K562 (cell line): ENCODE measurements around the gene GNAT1. TPM values are rescaled to one million over a fixed set of nuclear protein-coding genes. Genes with fewer than 3 reads are reported as not detected.

Source experiments
- ATAC-seq: fragments of 200-7000 bp; cut with Tn5 transposase; 3 replicates; pipeline ENCODE4 v1.9.1; 2020; ENCODE audit warnings: moderate library complexity
- BruUV-seq: library from RNA; stranded (reverse); fragments of 400-500 nt; replicated peaks from 2 replicates; lab custom pipeline; 2021; lab: Mats Ljungman, UMichigan
- CTCF ChIA-PET: fragments of 300-600 bp; formaldehyde crosslinking; extraction: SDS; loops from one replicate; lab custom pipeline; 2021; ENCODE audit warnings: low intra/inter-chr PET ratio; lab: Yijun Ruan, JAX
- POLR2A ChIA-PET: fragments of 300-600, 350-650 bp; sonication (Branson Sonifier 250); formaldehyde crosslinking; extraction: SDS; loops from one replicate; lab custom pipeline; 2021; ENCODE audit warnings: antibody characterized with exemption, inconsistent platforms; lab: Yijun Ruan, JAX
- DNase-seq, 4 experiments: peaks; one replicate each; pipeline versions ENCODE4 v3.0.0 to v3.0.0-alpha.2; 2011 to 2018; ENCODE audit warnings: low spot score in 3 of 4, mixed read lengths in 3 of 4; ENCODE audit errors: extremely low read depth in 1 of 4
- FAIRE-seq: peaks from 2 replicates; lab custom pipeline; 2011; peaks lifted over from hg19 to GRCh38; lab: Jason Lieb, UNC
- H2AFZ ChIP-seq: 2 replicates; pipeline ENCODE4 v1.6.0; 2011; ENCODE audit warnings: low read depth, low read length, control low read depth, inconsistent platforms
- H3K27ac ChIP-seq: fragments of 200-600 bp; 3 replicates; pipeline ENCODE4 v1.8.0; 2011; ENCODE audit warnings: low read depth, mild to moderate bottlenecking, control low read depth, inconsistent platforms, low read length, moderate library complexity, mixed read lengths; ENCODE audit errors: extremely low read depth
- H3K27me3 ChIP-seq, 2 experiments: fragments of 300-600 bp in 1 of 2; 2 replicates in 1 of 2; 3 replicates in 1 of 2; pipeline versions ENCODE4 v1.6.0 to v1.8.0; 2011; ENCODE audit warnings: inconsistent platforms in 2 of 2, low read length in 2 of 2, mild to moderate bottlenecking in 1 of 2, mixed read lengths in 1 of 2, moderate library complexity in 1 of 2; ENCODE audit not compliant: control insufficient read depth in 2 of 2, insufficient read depth in 2 of 2
- H3K36me3 ChIP-seq: fragments of 300-600 bp; 3 replicates; pipeline ENCODE4 v1.8.0; 2011; ENCODE audit warnings: mild to moderate bottlenecking, low read length, inconsistent platforms; ENCODE audit not compliant: control insufficient read depth, insufficient read depth
- H3K4me1 ChIP-seq, 2 experiments: fragments of 200-600 bp in 1 of 2; replicated peaks in 1 of 2; 2 replicates in 1 of 2; 3 replicates in 1 of 2; pipeline versions ENCODE4 v1.5.1 to v1.8.0; 2011; ENCODE audit warnings: inconsistent platforms in 2 of 2, low read length in 2 of 2, mild to moderate bottlenecking in 1 of 2, mixed read lengths in 1 of 2, moderate library complexity in 1 of 2; ENCODE audit not compliant: control insufficient read depth in 2 of 2, insufficient read depth in 2 of 2
- H3K4me2 ChIP-seq: 2 replicates; pipeline ENCODE4 v1.6.1; 2011; ENCODE audit warnings: low read length, control low read depth, inconsistent platforms, mixed read lengths; ENCODE audit not compliant: insufficient read depth
- H3K4me3 ChIP-seq: fragments of 200-600 bp; sonication (generic), shearing (Covaris generic); 2 replicates; pipeline ENCODE4 v1.5.1; 2016; ENCODE audit warnings: control low read depth, inconsistent platforms
- H3K79me2 ChIP-seq: fragments of 200-600 bp; 3 replicates; pipeline ENCODE4 v1.8.0; 2011; ENCODE audit warnings: low read length, inconsistent platforms; ENCODE audit not compliant: control insufficient read depth, insufficient read depth
- H3K9ac ChIP-seq, 2 experiments: 2 replicates each; pipeline versions ENCODE4 v1.6.0 to v1.6.1; 2011; ENCODE audit warnings: low read depth in 2 of 2, low read length in 2 of 2, control low read depth in 1 of 2, inconsistent platforms in 1 of 2, mild to moderate bottlenecking in 1 of 2, mixed read lengths in 1 of 2; ENCODE audit not compliant: insufficient read depth in 1 of 2
- H3K9me1 ChIP-seq: one replicate; pipeline ENCODE4 v1.6.0; 2011; ENCODE audit warnings: inconsistent platforms, mild to moderate bottlenecking, low read length, moderate library complexity; ENCODE audit not compliant: control insufficient read depth, insufficient read depth
- H3K9me3 ChIP-seq: replicated peaks from 2 replicates; pipeline ENCODE4 v1.5.1; 2011; ENCODE audit warnings: low read depth, low read length, inconsistent platforms; ENCODE audit not compliant: control insufficient read depth, insufficient read depth
- H4K20me1 ChIP-seq: replicated peaks from 2 replicates; pipeline ENCODE4 v1.6.1; 2011; ENCODE audit warnings: low read length, inconsistent platforms, mixed read lengths; ENCODE audit not compliant: control insufficient read depth, insufficient read depth
- ARID3A ChIP-seq: IDR thresholded peaks from 2 replicates; pipeline ENCODE4 v1.6.1; 2012; ENCODE audit warnings: low read depth, low read length, improper control_type of control experiment, borderline replicate concordance
- E2F6 ChIP-seq, 2 experiments: IDR thresholded peaks; 2 replicates each; pipeline ENCODE4 v1.6.1; 2011; ENCODE audit warnings: borderline replicate concordance in 1 of 2, control low read depth in 1 of 2, low read depth in 1 of 2, low read length in 1 of 2, mild to moderate bottlenecking in 1 of 2, mixed read lengths in 1 of 2, moderate library complexity in 1 of 2; ENCODE audit not compliant: insufficient read depth in 1 of 2, insufficient read length in 1 of 2, poor library complexity in 1 of 2, severe bottlenecking in 1 of 2; ENCODE audit errors: extremely low read depth in 1 of 2
- HDAC1 ChIP-seq, 2 experiments: fragments of 450-650 bp; IDR thresholded peaks; 2 replicates each; pipeline ENCODE4 v1.6.1; 2016 to 2017; ENCODE audit warnings: inconsistent platforms in 1 of 2, mild to moderate bottlenecking in 1 of 2, moderate library complexity in 1 of 2
- NFE2 ChIP-seq: IDR thresholded peaks from 2 replicates; pipeline ENCODE4 v1.6.1; 2014; ENCODE audit warnings: antibody characterized with exemption, low read depth
- PCBP2 ChIP-seq: fragments of 200-400 bp; formaldehyde crosslinking; IDR thresholded peaks from 2 replicates; pipeline ENCODE4 v1.6.1; 2018; ENCODE audit warnings: low read length, low read depth, mild to moderate bottlenecking, moderate library complexity; ENCODE audit not compliant: poor library complexity, severe bottlenecking
- ZBTB7A ChIP-seq: IDR thresholded peaks from 2 replicates; pipeline ENCODE4 v1.6.1; 2011; ENCODE audit warnings: low read depth, mild to moderate bottlenecking, low read length, moderate library complexity, borderline replicate concordance; ENCODE audit not compliant: control insufficient read depth
- ZFP36 ChIP-seq: fragments of 150-350 bp; IDR thresholded peaks from 2 replicates; pipeline ENCODE4 v1.6.1; 2018; ENCODE audit warnings: low read length, low read depth; ENCODE audit not compliant: partially characterized antibody
- WGBS: fragments of 100-300 bp; shearing (Covaris generic); methylation state at CpG from one replicate; pipeline ENCODE4 v1.1.6; 2016; ENCODE audit warnings: low coverage, mixed read lengths; ENCODE audit not compliant: insufficient coverage; ENCODE audit errors: missing lambda C conversion rate; 5-methylcytosine and 5-hydroxymethylcytosine counted together
- in situ Hi-C: fragments of 300-500 bp; cut with MboI; formaldehyde crosslinking; loops from 4 replicates; pipeline ENCODE4 v1.15.0; 2018; ENCODE audit warnings: inconsistent platforms, mixed read lengths
- intact Hi-C: fragments of 100-400 bp; cut with micrococcal nuclease; formaldehyde crosslinking; loops from 2 replicates; pipeline ENCODE4 v1.14.2; 2022
- polyA plus RNA-seq, 8 experiments: library from polyadenylated mRNA; depleted of rRNA in 4 of 8; stranded (reverse) in 5 of 8; unstranded in 3 of 8; fragments of >200 nt; fragmentation: Nextera tagmentation in 2 of 8; fragmentation: Illumina TruSeq in 1 of 8; extraction: Ambion mirVana in 2 of 8; extraction: Trizol in 1 of 8; gene quantifications; 2 replicates each; pipeline versions ENCODE4 v1.2.1 to v1.2.3, GENCODE V29; 2011 to 2014; ENCODE audit warnings: inconsistent platforms in 1 of 8, missing spikeins in 1 of 8
- total RNA-seq, 7 experiments: library from RNA; depleted of rRNA in 6 of 7; stranded (reverse); fragments of >200 nt in 6 of 7; fragmentation: Illumina TruSeq in 2 of 7; extraction: Trizol in 2 of 7; gene quantifications; 2 replicates each; pipeline versions ENCODE4 v1.2.1 to v1.2.3, GENCODE V29; 2011 to 2021; ENCODE audit warnings: low replicate concordance in 1 of 7
- TF ChIP-seq, protein P1 (sequence below): sonication (generic); formaldehyde crosslinking; IDR thresholded peaks from 2 replicates; pipeline ENCODE4 v1.8.1; 2022; ENCODE audit warnings: missing genetic modification reagents
- TF ChIP-seq, protein P2 (sequence below): fragments of 200-800 bp; sonication (Bioruptor generic); IDR thresholded peaks from 2 replicates; pipeline ENCODE4 v1.6.1; 2017; ENCODE audit warnings: missing genetic modification characterization, missing compliant biosample characterization

The GNAT1 gene
- total and polyA plus RNA-seq, 9 of the 15 experiments (the other 6 are each of a cell fraction or from before 2014, with no cell fraction given), result not detected

- no peaks in the 10 kb centered on the region for H3K79me2 ChIP-seq
- peaks cover 15 to 49% of the 10 kb centered on the region in 2 experiments; a peak in 4 of 5 replicates for H3K27me3 ChIP-seq
- peak; percentile 71 for ATAC-seq
- no peak within 1 kb of the TSS for H3K27ac ChIP-seq
- H3K9me3 ChIP-seq, result no peaks in the 10 kb centered on the region
- no peaks in the 10 kb centered on the region for H3K36me3 ChIP-seq
- no peak for TF ChIP-seq HDAC1 (IDR thresholded peaks at IDR 0.05)
- TF ChIP-seq ARID3A, result no peak
- no peak for TF ChIP-seq PCBP2
- TF ChIP-seq NFE2, result no peak
- 0 out of 2 replicates have a peak, but pooled peaks have one; percentile 37 for TF ChIP-seq ZBTB7A
- TF ChIP-seq E2F6 (IDR thresholded peaks at IDR 0.05; ENCODE audit: borderline replicate concordance in 1 of 2, extremely low read depth in 1 of 2, insufficient read depth in 1 of 2, insufficient read length in 1 of 2, low read depth in 1 of 2, low read length in 1 of 2, poor library complexity in 1 of 2, severe bottlenecking in 1 of 2), result peak in 1 of 2 experiments; percentile 11
- TF ChIP-seq, protein P1, sequence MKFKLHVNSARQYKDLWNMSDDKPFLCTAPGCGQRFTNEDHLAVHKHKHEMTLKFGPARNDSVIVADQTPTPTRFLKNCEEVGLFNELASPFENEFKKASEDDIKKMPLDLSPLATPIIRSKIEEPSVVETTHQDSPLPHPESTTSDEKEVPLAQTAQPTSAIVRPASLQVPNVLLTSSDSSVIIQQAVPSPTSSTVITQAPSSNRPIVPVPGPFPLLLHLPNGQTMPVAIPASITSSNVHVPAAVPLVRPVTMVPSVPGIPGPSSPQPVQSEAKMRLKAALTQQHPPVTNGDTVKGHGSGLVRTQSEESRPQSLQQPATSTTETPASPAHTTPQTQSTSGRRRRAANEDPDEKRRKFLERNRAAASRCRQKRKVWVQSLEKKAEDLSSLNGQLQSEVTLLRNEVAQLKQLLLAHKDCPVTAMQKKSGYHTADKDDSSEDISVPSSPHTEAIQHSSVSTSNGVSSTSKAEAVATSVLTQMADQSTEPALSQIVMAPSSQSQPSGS (CRISPR knock-in tag), result no peak
- TF ChIP-seq ZFP36, result no peak
- TF ChIP-seq, protein P2, sequence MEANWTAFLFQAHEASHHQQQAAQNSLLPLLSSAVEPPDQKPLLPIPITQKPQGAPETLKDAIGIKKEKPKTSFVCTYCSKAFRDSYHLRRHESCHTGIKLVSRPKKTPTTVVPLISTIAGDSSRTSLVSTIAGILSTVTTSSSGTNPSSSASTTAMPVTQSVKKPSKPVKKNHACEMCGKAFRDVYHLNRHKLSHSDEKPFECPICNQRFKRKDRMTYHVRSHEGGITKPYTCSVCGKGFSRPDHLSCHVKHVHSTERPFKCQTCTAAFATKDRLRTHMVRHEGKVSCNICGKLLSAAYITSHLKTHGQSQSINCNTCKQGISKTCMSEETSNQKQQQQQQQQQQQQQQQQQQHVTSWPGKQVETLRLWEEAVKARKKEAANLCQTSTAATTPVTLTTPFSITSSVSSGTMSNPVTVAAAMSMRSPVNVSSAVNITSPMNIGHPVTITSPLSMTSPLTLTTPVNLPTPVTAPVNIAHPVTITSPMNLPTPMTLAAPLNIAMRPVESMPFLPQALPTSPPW (CRISPR knock-in tag), result peak; percentile 56
- peak within 1 kb of the TSS in 1 of 2 experiments; percentile 68; a peak in 1 of 4 replicates for H3K9ac ChIP-seq
- no peaks in the 10 kb centered on the region for H4K20me1 ChIP-seq
- no peaks in the 10 kb centered on the region for H3K9me1 ChIP-seq
- CTCF ChIA-PET, result no interaction called here
- intact Hi-C loops (no loop called here), in situ Hi-C loops (no loop called here)
- POLR2A ChIA-PET, result no interaction called here
- BruUV-seq, result no TSS peak
- FAIRE-seq, result no peak
- WGBS, result 0% methylated on average over 6 of the region's 41 CpGs
- H2AFZ ChIP-seq, result no peak within 1 kb of the TSS; the same call in 1 of the 2 replicates
- H3K4me1 ChIP-seq, result peaks cover 0 to 24% of the 10 kb centered on the region in 2 experiments; a peak in 3 of 5 replicates
- peak within 1 kb of the TSS; percentile 32; the same call in 1 of the 2 replicates for H3K4me2 ChIP-seq
- H3K4me3 ChIP-seq, result no peak within 1 kb of the TSS
- DNase-seq, result peak in 3 of 4 experiments; percentile 60 to 83 (median 83)
Measured at GRCh38 chr3:50204804-50205412, 13.5 kb downstream of the GNAT1 start, which contains the start of gene SLC38A3. SLC38A3 (plus strand) TSS chr3:50205271; CDS start chr3:50214200, 8,929 bp downstream.
